Osteoblast (primary cell): ENCODE data around the gene TMEM141. TPM values are rescaled to one million over a fixed set of nuclear protein-coding genes. Genes with fewer than 3 reads are reported as not detected.
"Not testable (repeated sequence)": the region's sequence is repeated elsewhere in the genome, so short reads cannot be mapped to it uniquely, and the experiment has no call there.

Experiments used
- DNase-seq: peaks from one replicate; pipeline ENCODE4 v3.0.0; 2011; ENCODE audit warnings: low spot score, mixed read lengths; ENCODE audit not compliant: insufficient read length; ENCODE audit errors: missing footprints
- H2AFZ ChIP-seq: 2 replicates; pipeline ENCODE4 v1.6.0; 2011; ENCODE audit warnings: mild to moderate bottlenecking, low read length
- H3K27ac ChIP-seq: 2 replicates; pipeline ENCODE4 v1.5.1; 2011; ENCODE audit warnings: mild to moderate bottlenecking, low read depth, low read length, moderate library complexity
- H3K27me3 ChIP-seq: 2 replicates; pipeline ENCODE4 v1.6.0; 2012; ENCODE audit warnings: mild to moderate bottlenecking, control low read depth, inconsistent platforms, low read length, moderate library complexity; ENCODE audit not compliant: insufficient read depth
- H3K36me3 ChIP-seq: 2 replicates; pipeline ENCODE4 v1.5.1; 2011; ENCODE audit warnings: mild to moderate bottlenecking, low read length, control low read depth, moderate library complexity; ENCODE audit not compliant: insufficient read depth
- H3K4me1 ChIP-seq: 2 replicates; pipeline ENCODE4 v1.5.1; 2011; ENCODE audit warnings: mild to moderate bottlenecking, low read length, control low read depth, moderate library complexity; ENCODE audit not compliant: insufficient read depth
- H3K4me2 ChIP-seq: 2 replicates; pipeline ENCODE4 v1.6.0; 2011; ENCODE audit warnings: mild to moderate bottlenecking, low read length; ENCODE audit not compliant: insufficient read depth
- H3K4me3 ChIP-seq: fragments of 200-600 bp; sonication (generic); 3 replicates; pipeline ENCODE4 v1.5.1; 2012; ENCODE audit warnings: mild to moderate bottlenecking, low read length, inconsistent platforms; ENCODE audit not compliant: insufficient read depth
- H3K79me2 ChIP-seq: 2 replicates; pipeline ENCODE4 v1.6.0; 2012; ENCODE audit warnings: mild to moderate bottlenecking, low read length, control low read depth, inconsistent platforms; ENCODE audit not compliant: insufficient read depth
- H3K9me3 ChIP-seq: 2 replicates; pipeline ENCODE4 v1.5.1; 2011; ENCODE audit warnings: low read depth, low read length, control low read depth
- H4K20me1 ChIP-seq: 2 replicates; pipeline ENCODE4 v1.6.0; 2012; ENCODE audit warnings: mild to moderate bottlenecking, low read length, control low read depth; ENCODE audit not compliant: insufficient read depth
- CTCF ChIP-seq: IDR thresholded peaks from 2 replicates; pipeline ENCODE4 v1.5.1; 2011; ENCODE audit warnings: mild to moderate bottlenecking, low read depth, low read length, moderate library complexity; ENCODE audit errors: extremely low read depth
- total RNA-seq: library from RNA; depleted of rRNA; stranded (reverse); fragments of >200 nt; gene quantifications from 2 replicates; pipeline ENCODE4 v1.2.3, GENCODE V29; 2012

Gene TMEM141
- total RNA-seq, 1 donor = 39.8 TPM

- H2AFZ ChIP-seq = no peak overlapping the region
- H3K4me1 ChIP-seq = peaks cover 11% of the 10 kb centered on the region
- H3K4me2 ChIP-seq = no peak overlapping the region
- H4K20me1 ChIP-seq = peaks cover 6% of the 10 kb centered on the region
- H3K27ac ChIP-seq = no peak overlapping the region
- no peaks in the 10 kb centered on the region for H3K79me2 ChIP-seq
- DNase-seq = no peak
- H3K4me3 ChIP-seq = no peak overlapping the region
- H3K36me3 ChIP-seq = peaks cover 10% of the 10 kb centered on the region
- no peak for TF ChIP-seq CTCF
- H3K27me3 ChIP-seq = no peaks in the 10 kb centered on the region
- H3K9me3 ChIP-seq = no peaks in the 10 kb centered on the region
Observed at GRCh38 chr9:136837146-136837855, 46.2 kb downstream of the TMEM141 start.

- not testable (repeated sequence) for H3K9me3 ChIP-seq, H3K79me2 ChIP-seq, H4K20me1 ChIP-seq, DNase-seq, H3K27me3 ChIP-seq, H3K4me2 ChIP-seq, H2AFZ ChIP-seq, H3K27ac ChIP-seq, H3K4me3 ChIP-seq
- H3K4me1 ChIP-seq = peaks cover 14% of the 10 kb centered on the region
- peaks cover 10% of the 10 kb centered on the region for H3K36me3 ChIP-seq
Observed at GRCh38 chr9:136837856-136838277, 46.7 kb downstream of the TMEM141 start.

GRCh38 chr9:136838314-136839228 lies 47.4 kb downstream of the TMEM141 start:
- no peaks in the 10 kb centered on the region for H3K9me3 ChIP-seq
- H3K36me3 ChIP-seq = peaks cover 9% of the 10 kb centered on the region
- H3K4me2 ChIP-seq = no peak overlapping the region
- no peak for DNase-seq
- no peak overlapping the region for H3K27ac ChIP-seq
- no peak for TF ChIP-seq CTCF
- H3K4me3 ChIP-seq = no peak overlapping the region
- no peak overlapping the region for H2AFZ ChIP-seq
- H3K79me2 ChIP-seq = no peaks in the 10 kb centered on the region
- H4K20me1 ChIP-seq = peaks cover 6% of the 10 kb centered on the region
- H3K27me3 ChIP-seq = no peaks in the 10 kb centered on the region
- H3K4me1 ChIP-seq = peaks cover 14% of the 10 kb centered on the region

GRCh38 chr9:136839229-136840139 lies 48.3 kb downstream of the TMEM141 start:
- no peak overlapping the region for H3K27ac ChIP-seq
- no peaks in the 10 kb centered on the region for H3K79me2 ChIP-seq
- peaks cover 6% of the 10 kb centered on the region for H4K20me1 ChIP-seq
- no peak overlapping the region for H3K4me3 ChIP-seq
- peaks cover 14% of the 10 kb centered on the region for H3K4me1 ChIP-seq
- H3K9me3 ChIP-seq = no peaks in the 10 kb centered on the region
- H2AFZ ChIP-seq = no peak overlapping the region
- H3K27me3 ChIP-seq = no peaks in the 10 kb centered on the region
- H3K36me3 ChIP-seq = peaks cover 5% of the 10 kb centered on the region
- TF ChIP-seq CTCF = no peak
- H3K4me2 ChIP-seq = no peak overlapping the region
- no peak for DNase-seq
